Frontal cortex (tissue), 4 donors: Measurements from ENCODE around the gene FAM241B. TPM values are rescaled to one million over a fixed set of nuclear protein-coding genes. Genes with fewer than 3 reads are reported as not detected.

Experiments used
- DNase-seq, 2 donors: peaks; one replicate each; pipeline ENCODE4 v3.0.0; 2012; ENCODE audit warnings: low spot score in 2 of 2
- FAIRE-seq: peaks from 2 replicates; lab custom pipeline; 2012; peaks lifted over from hg19 to GRCh38; lab: Jason Lieb, UNC
- total RNA-seq: library from RNA; depleted of rRNA; stranded (reverse); fragments of >200 nt; gene quantifications from one replicate; pipeline ENCODE4 v1.2.3, GENCODE V29; 2014
- donor health status: control.
- donor health status: control.
- donor health status: control.

FAM241B gene
- total RNA-seq, 1 donor from 2014 or later, result 13.9 TPM

GRCh38 chr10:69646185-69647060, 16.4 kb downstream of the FAM241B start:
- FAIRE-seq (no peak), DNase-seq (no peak)

GRCh38 chr10:69647126-69647525, 17.1 kb downstream of the FAM241B start:
- no peak for FAIRE-seq

GRCh38 chr10:69647819-69648218, 17.8 kb downstream of the FAM241B start:
- DNase-seq (no peak), FAIRE-seq (no peak)

More at GRCh38 chr10:69647126-69647525, 17.1 kb downstream of the FAM241B start:
- DNase-seq, result no peak

- FAIRE-seq (no peak), DNase-seq (no peak)
Measured at GRCh38 chr10:69648461-69648860, 18.4 kb downstream of the FAM241B start.

GRCh38 chr10:69649786-69650550, 19.9 kb downstream of the FAM241B start:
- no peak for DNase-seq
- FAIRE-seq, result no peak

- FAIRE-seq (no peak), DNase-seq (no peak)
Measured at GRCh38 chr10:69650589-69651261, 20.7 kb downstream of the FAM241B start.

- DNase-seq (no peak), FAIRE-seq (no peak)
Measured at GRCh38 chr10:69651362-69651761, 21.3 kb downstream of the FAM241B start.

GRCh38 chr10:69652111-69652856, 22.2 kb downstream of the FAM241B start:
- no peak for DNase-seq
- FAIRE-seq, result no peak

- DNase-seq, result no peak
- FAIRE-seq, result no peak
Measured at GRCh38 chr10:69652857-69653199, 22.8 kb downstream of the FAM241B start.

GRCh38 chr10:69653561-69653960, 23.5 kb downstream of the FAM241B start:
- no peak for FAIRE-seq
- DNase-seq, result no peak

GRCh38 chr10:69655124-69655867, 25.2 kb downstream of the FAM241B start:
- no peak for FAIRE-seq
- DNase-seq, result no peak

GRCh38 chr10:69655868-69656555, 26.0 kb downstream of the FAM241B start:
- no peak for FAIRE-seq
- DNase-seq, result no peak

- FAIRE-seq, result no peak
Measured at GRCh38 chr10:69656742-69657269, 26.8 kb downstream of the FAM241B start.

GRCh38 chr10:69657430-69657829, 27.4 kb downstream of the FAM241B start:
- DNase-seq, result no peak
- FAIRE-seq, result no peak

More at GRCh38 chr10:69656742-69657269, 26.8 kb downstream of the FAM241B start:
- no peak for DNase-seq

GRCh38 chr10:69657866-69658265, 27.8 kb downstream of the FAM241B start:
- DNase-seq (no peak), FAIRE-seq (no peak)

- DNase-seq, result no peak
- FAIRE-seq, result no peak
Measured at GRCh38 chr10:69659241-69660038, 29.4 kb downstream of the FAM241B start.

GRCh38 chr10:69660296-69660695, 30.2 kb downstream of the FAM241B start:
- FAIRE-seq (no peak), DNase-seq (no peak)
